ENCODE measurements around the gene STAT6.

GRCh38 chr12:57049119-57049446 is 62.1 kb downstream of the STAT6 start:
- no peak for TF ChIP-seq CTCF (conservative IDR thresholded peaks at IDR 0.05 in 1 of 2, IDR thresholded peaks at IDR 0.05 in 1 of 2; ENCODE audit: low read depth in 1 of 2, low read length in 2 of 2)
- TF ChIP-seq EZH2 (IDR thresholded peaks at IDR 0.05; ENCODE audit: low read length, missing control alignments) = no peak
